HepG2 (cell line): ENCODE results near the gene RRBP1. TPM values are rescaled to one million over a fixed set of nuclear protein-coding genes. Genes with fewer than 3 reads are reported as not detected.

Experiments used
- HIC2 ChIP-seq: sonication (generic); formaldehyde crosslinking; IDR thresholded peaks from 2 replicates; pipeline ENCODE4 v1.9.0; 2022; ENCODE audit warnings: low read depth, missing genetic modification reagents
- IRF9 ChIP-seq: sonication (generic); formaldehyde crosslinking; IDR thresholded peaks from 2 replicates; pipeline ENCODE4 v1.8.0; 2022; ENCODE audit warnings: missing genetic modification reagents, mild to moderate bottlenecking, borderline replicate concordance
- ONECUT2 ChIP-seq: sonication (generic); formaldehyde crosslinking; IDR thresholded peaks from 2 replicates; pipeline ENCODE4 v1.4.0; 2020; ENCODE audit warnings: missing genetic modification reagents
- POLR2AphosphoS2 ChIP-seq: IDR thresholded peaks from 2 replicates; pipeline ENCODE4 v1.6.1; 2011; ENCODE audit warnings: low read depth, low read length, improper control_type of control experiment
- PRDM4 ChIP-seq: sonication (generic); formaldehyde crosslinking; IDR thresholded peaks from 2 replicates; pipeline ENCODE4 v1.9.0; 2021; ENCODE audit warnings: missing genetic modification reagents, borderline replicate concordance
- SRSF4 ChIP-seq: fragments of 200-400 bp; formaldehyde crosslinking; IDR thresholded peaks from one replicate; pipeline ENCODE4 v1.6.1; 2018; ENCODE audit warnings: mild to moderate bottlenecking, low read depth, low read length, moderate library complexity; ENCODE audit not compliant: poor library complexity, severe bottlenecking
- TBX2 ChIP-seq: sonication (generic); formaldehyde crosslinking; IDR thresholded peaks from 2 replicates; pipeline ENCODE4 v1.5.0; 2020; ENCODE audit warnings: missing genetic modification reagents, mild to moderate bottlenecking, borderline replicate concordance
- TRIM22 ChIP-seq: fragments of 450-650 bp; IDR thresholded peaks from 2 replicates; pipeline ENCODE4 v1.6.1; 2017
- ZBTB33 ChIP-seq: sonication (generic); formaldehyde crosslinking; IDR thresholded peaks from 2 replicates; pipeline ENCODE4 v1.4.0; 2020; ENCODE audit warnings: missing genetic modification reagents
- ZBTB46 ChIP-seq: sonication (generic); formaldehyde crosslinking; IDR thresholded peaks from 2 replicates; pipeline ENCODE4 v1.4.0; 2020; ENCODE audit warnings: mild to moderate bottlenecking, missing genetic modification reagents, borderline replicate concordance
- ZC3H13 ChIP-seq: sonication (generic); formaldehyde crosslinking; IDR thresholded peaks from 2 replicates; pipeline ENCODE4 v1.8.1; 2023; ENCODE audit warnings: mild to moderate bottlenecking, missing genetic modification reagents, moderate library complexity
- ZNF18 ChIP-seq: sonication (generic); formaldehyde crosslinking; IDR thresholded peaks from 2 replicates; pipeline ENCODE4 v1.8.0; 2022; ENCODE audit warnings: mild to moderate bottlenecking, missing genetic modification reagents; ENCODE audit not compliant: insufficient replicate concordance
- ZNF619 ChIP-seq: sonication (generic); formaldehyde crosslinking; IDR thresholded peaks from 2 replicates; pipeline ENCODE4 v1.4.0; 2020; ENCODE audit warnings: mild to moderate bottlenecking, missing genetic modification reagents
- ZNF652 ChIP-seq: IDR thresholded peaks from 2 replicates; pipeline ENCODE4 v1.6.1; 2016; ENCODE audit warnings: low read depth, borderline replicate concordance
- ZNF672 ChIP-seq: sonication (generic); formaldehyde crosslinking; IDR thresholded peaks from 2 replicates; pipeline ENCODE4 v1.8.1; 2022; ENCODE audit warnings: missing genetic modification reagents
- polyA plus RNA-seq, 8 experiments: library from polyadenylated mRNA; depleted of rRNA in 3 of 8; stranded (reverse) in 7 of 8; unstranded in 1 of 8; fragments of >200 nt; fragmentation: Illumina TruSeq in 4 of 8; extraction: Trizol in 4 of 8; gene quantifications; 2 replicates each; pipeline versions ENCODE4 v1.2.1 to v1.2.3, GENCODE V29; 2011 to 2016; ENCODE audit warnings: low read depth in 4 of 8, missing spikeins in 1 of 8, mixed read lengths in 1 of 8; ENCODE audit not compliant: insufficient read depth in 1 of 8
- total RNA-seq, 5 experiments: library from RNA; depleted of rRNA; stranded (reverse); fragments of >200 nt; fragmentation: Illumina TruSeq; extraction: Trizol; gene quantifications; 2 replicates each; pipeline ENCODE4 v1.2.3, GENCODE V29; 2016; ENCODE audit warnings: low read depth in 1 of 5

The RRBP1 gene
- total and polyA plus RNA-seq, 2 of the 13 experiments (the other 11 are each of a cell fraction or from before 2014, with no cell fraction given) = 150 to 222 TPM

- TF ChIP-seq ZBTB33 = peak; percentile 77
- no peak for TF ChIP-seq ZNF672 (CRISPR knock-in tag)
- no peak for TF ChIP-seq HIC2 (CRISPR knock-in tag)
- TF ChIP-seq ZNF652 = no peak
- 0 out of 2 replicates have a peak, but pooled peaks have one; percentile 47 for TF ChIP-seq IRF9 (CRISPR knock-in tag)
- TF ChIP-seq ZC3H13 = no peak
- no peak for TF ChIP-seq ZNF18 (CRISPR knock-in tag)
- TF ChIP-seq POLR2AphosphoS2 = no peak; the same call in 1 of the 2 replicates
- TF ChIP-seq SRSF4 = no peak
- TF ChIP-seq ONECUT2 (CRISPR knock-in tag) = no peak
- no peak for TF ChIP-seq PRDM4
- TF ChIP-seq ZNF619 (CRISPR knock-in tag) = no peak
- no peak for TF ChIP-seq TRIM22
- TF ChIP-seq TBX2 = no peak
- no peak for TF ChIP-seq ZBTB46 (CRISPR knock-in tag)
These were observed 43.9 kb downstream of the RRBP1 start (continued) for GRCh38 chr20:17637985-17638640.
